ENCODE measurements around the gene PDE6B.

- TF ChIP-seq POLR2A (IDR thresholded peaks at IDR 0.05): no peak
- TF ChIP-seq, protein P1, sequence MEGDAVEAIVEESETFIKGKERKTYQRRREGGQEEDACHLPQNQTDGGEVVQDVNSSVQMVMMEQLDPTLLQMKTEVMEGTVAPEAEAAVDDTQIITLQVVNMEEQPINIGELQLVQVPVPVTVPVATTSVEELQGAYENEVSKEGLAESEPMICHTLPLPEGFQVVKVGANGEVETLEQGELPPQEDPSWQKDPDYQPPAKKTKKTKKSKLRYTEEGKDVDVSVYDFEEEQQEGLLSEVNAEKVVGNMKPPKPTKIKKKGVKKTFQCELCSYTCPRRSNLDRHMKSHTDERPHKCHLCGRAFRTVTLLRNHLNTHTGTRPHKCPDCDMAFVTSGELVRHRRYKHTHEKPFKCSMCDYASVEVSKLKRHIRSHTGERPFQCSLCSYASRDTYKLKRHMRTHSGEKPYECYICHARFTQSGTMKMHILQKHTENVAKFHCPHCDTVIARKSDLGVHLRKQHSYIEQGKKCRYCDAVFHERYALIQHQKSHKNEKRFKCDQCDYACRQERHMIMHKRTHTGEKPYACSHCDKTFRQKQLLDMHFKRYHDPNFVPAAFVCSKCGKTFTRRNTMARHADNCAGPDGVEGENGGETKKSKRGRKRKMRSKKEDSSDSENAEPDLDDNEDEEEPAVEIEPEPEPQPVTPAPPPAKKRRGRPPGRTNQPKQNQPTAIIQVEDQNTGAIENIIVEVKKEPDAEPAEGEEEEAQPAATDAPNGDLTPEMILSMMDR (IDR thresholded peaks at IDR 0.05): no peak
Observed at GRCh38 chr4:655464-656151, 30.2 kb downstream of the PDE6B start.

All from thyroid gland (tissue), 4 donors.